Occipital lobe (tissue), 3 donors: ENCODE measurements around the gene IL13RA1. TPM values are rescaled to one million over a fixed set of nuclear protein-coding genes. Genes with fewer than 3 reads are reported as not detected.
"Not testable (repeated sequence)": the region's sequence is repeated elsewhere in the genome, so short reads cannot be mapped to it uniquely, and the experiment has no call there.

Experiments
- DNase-seq: peaks from one replicate; lab custom pipeline; 2025; lab: John Stamatoyannopoulos, UW
- small RNA-seq: library from RNA; depleted of rRNA; stranded (forward); fragments of <200 nt; gene quantifications from one replicate; pipeline ENCODE3, GENCODE V24; 2014
- total RNA-seq: library from RNA; depleted of rRNA; stranded (reverse); fragments of >200 nt; gene quantifications from one replicate; pipeline ENCODE4 v1.2.3, GENCODE V29; 2014

The IL13RA1 gene
- total RNA-seq, 1 donor from 2014 or later = 5.9 TPM

DNA sequence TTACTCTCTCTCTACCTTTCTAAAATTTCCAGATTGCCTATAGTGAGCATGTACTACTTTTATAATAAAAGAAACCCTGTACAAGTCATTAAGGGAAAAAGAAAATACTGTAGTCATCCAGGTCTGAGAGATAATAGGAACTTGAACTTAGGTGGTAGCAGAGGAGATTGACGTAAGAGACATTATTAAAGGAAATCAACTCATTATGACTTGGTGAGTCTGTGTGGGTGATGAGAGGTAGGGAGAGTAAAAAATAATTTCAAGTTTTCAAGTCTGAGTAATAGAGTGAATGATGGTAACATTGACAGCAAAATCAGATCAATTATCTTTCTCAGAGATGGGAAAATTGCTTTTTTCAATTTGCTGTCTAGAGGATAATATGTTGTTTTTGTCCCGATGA lies 52.2 kb downstream of the IL13RA1 start:
- DNase-seq = no peak

DNA sequence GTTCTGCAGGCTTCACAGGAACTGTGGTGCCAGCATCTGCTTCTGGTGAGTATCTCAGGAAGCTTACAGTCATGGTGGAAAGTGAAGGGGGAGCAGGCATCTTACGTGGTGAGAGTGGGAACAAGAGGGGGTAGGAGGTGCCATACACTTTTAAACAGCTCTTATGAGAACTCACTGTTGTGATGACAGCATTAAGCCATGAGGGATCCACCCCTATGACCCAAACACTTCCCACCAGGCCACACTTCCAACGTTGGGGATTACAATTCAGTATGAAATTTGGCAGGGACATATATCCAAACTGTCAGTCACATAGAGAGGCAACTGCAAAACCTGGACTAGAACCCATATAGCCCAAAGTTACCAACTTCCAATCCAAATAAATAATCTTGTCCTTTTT lies 53.1 kb downstream of the IL13RA1 start:
- no peak for DNase-seq

DNA sequence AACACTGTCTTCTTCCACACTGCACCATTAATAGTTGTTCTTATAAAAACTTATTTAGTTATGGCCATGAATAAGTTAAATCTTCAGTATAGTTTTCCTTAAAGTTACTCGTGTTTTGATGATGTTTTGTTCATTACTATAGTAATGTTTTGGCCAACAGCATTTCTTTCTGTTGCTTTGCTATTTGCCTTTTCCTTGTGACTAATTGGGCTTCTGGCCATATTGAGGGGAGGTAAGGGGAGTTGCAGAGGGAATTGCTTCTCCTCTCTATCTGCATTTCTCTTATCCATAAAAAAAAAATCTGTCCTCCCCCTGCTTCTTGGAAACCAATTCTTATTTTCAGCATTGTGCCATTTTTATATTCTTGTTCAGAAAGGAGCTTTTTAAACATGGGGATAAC lies 53.5 kb downstream of the IL13RA1 start:
- DNase-seq = no peak

DNA sequence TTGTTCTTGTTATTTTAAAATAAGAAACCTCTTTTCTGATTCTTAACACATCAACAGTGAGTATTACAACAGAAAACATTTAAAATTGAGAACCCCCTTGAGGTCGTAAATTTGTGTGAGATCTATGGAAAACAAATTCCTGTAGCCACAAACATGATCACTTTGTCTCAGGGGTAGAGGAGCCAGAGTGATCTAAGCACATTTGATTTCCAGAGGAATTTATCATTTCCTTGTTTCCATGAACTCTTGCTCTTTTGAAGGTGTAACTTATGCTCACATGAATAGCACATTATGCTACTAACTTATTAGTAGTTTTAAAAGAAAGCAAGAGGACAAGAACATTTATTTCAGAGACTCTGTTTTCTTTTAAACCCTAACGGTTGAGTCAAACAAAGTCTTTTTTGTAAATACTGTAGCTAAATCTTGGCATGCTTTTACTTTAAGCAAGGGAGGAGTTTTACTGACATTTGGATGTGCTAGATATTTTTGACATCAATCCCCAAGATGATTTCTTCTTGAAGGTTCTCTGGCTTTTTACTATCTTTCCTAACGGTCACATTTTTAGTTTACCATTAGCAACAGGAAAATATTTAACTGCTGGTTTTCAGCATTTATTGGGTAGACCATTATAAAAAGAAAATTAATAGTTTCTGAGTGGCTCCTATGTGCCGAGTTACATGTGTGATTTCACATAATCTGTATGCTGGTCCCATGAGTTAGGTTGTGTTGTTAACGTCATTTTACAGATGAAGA lies 68.3 kb downstream of the IL13RA1 start:
- no peak for DNase-seq

DNA sequence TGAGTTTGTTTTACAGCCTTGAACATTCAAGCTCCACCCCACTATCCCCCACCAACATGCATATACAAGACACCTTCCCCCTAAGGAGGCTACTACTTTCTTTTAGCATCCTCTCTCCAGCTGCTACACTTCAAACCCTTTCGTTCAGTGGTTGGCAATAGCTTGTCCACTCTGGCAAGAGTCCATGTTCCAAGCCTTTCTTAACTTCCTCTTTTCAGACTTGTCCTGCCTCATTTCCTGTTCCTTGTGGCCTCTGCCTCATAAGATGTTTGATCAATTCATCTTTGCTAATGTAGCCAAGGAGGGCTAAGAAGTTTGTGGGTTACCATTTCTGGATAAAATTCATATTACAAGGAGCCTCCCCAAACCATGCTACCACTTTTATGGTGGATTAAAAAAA lies 75.5 kb downstream of the IL13RA1 start:
- DNase-seq = no peak

- DNase-seq = no peak
Observed at GRCh38 chrX:118807151-118808017, 80.0 kb downstream of the IL13RA1 start.

- not testable (repeated sequence) for DNase-seq
Observed at GRCh38 chrX:118817257-118817656, 89.9 kb downstream of the IL13RA1 start.

GRCh38 chrX:118823263-118824172 lies 96.1 kb downstream of the IL13RA1 start, which contains the start of gene ZCCHC12:
TSS of gene ZCCHC12 (plus strand) at chrX:118823824. CDS start at chrX:118825245, 1,421 bp downstream.
- peak; percentile 21 for DNase-seq

DNA sequence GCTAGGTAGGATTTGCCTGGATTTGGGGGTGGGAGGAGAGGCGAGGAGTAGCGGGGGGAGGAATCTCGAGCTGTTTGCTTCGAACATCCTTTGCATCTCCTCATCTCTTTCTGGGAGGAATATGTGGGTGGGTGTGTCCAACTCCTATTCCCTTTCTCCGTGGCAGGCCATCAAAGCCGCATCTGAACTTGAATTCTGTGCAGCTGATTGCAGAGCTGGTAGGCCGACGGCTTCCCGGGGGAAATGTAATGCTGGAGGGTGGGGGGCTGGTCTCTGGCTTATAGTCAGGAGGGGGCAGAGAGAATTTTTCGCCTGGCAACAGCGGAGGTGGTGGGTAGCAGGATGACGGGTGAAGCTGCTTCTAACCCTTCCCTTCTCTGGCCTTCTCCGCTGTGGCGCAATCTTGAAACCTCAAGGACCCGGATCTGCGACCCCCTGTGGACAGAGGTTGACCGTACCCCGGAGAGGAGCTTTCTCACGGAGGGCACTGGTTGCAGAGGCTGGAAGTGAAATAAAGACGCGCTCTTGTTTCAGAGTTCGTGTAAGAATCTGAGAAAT lies 96.8 kb downstream of the IL13RA1 start:
- no peak for DNase-seq

- DNase-seq = no peak
Observed at GRCh38 chrX:118825227-118825626, 97.8 kb downstream of the IL13RA1 start.

GRCh38 chrX:118839334-118839958 lies 112.0 kb downstream of the IL13RA1 start:
- peak; percentile 69 for DNase-seq

Small RNA genes lying within 50 kb of the gene (small RNA-seq; reads per million reads assigned to genes)
- not detected for gene RF00566

Other genes starting within 250 kb of the IL13RA1 start
- gene DOCK11, start 231.8 kb upstream of the IL13RA1 start, total RNA-seq = 20.6 TPM
- gene ZCCHC12, start 96.2 kb downstream of the IL13RA1 start, total RNA-seq = 23.2 TPM
- gene LONRF3, start 247.0 kb downstream of the IL13RA1 start, total RNA-seq = 1.9 TPM